GM12875 (cell line): ENCODE data around the gene ICOSLG.
"Not testable (repeated sequence)": the region's sequence is repeated elsewhere in the genome, so short reads cannot be mapped to it uniquely, and the experiment has no call there.

Experiments
- H3K4me3 ChIP-seq: one replicate; pipeline ENCODE4 v1.5.1; 2011; ENCODE audit warnings: low read depth, low read length, control low read depth
- TF ChIP-seq, protein P1 (sequence below): IDR thresholded peaks from 2 replicates; pipeline ENCODE4 v1.5.1; 2011; ENCODE audit warnings: low read depth, mild to moderate bottlenecking, control low read depth, inconsistent platforms, low read length, moderate library complexity, borderline replicate concordance; ENCODE audit not compliant: insufficient read depth

The ICOSLG gene

DNA sequence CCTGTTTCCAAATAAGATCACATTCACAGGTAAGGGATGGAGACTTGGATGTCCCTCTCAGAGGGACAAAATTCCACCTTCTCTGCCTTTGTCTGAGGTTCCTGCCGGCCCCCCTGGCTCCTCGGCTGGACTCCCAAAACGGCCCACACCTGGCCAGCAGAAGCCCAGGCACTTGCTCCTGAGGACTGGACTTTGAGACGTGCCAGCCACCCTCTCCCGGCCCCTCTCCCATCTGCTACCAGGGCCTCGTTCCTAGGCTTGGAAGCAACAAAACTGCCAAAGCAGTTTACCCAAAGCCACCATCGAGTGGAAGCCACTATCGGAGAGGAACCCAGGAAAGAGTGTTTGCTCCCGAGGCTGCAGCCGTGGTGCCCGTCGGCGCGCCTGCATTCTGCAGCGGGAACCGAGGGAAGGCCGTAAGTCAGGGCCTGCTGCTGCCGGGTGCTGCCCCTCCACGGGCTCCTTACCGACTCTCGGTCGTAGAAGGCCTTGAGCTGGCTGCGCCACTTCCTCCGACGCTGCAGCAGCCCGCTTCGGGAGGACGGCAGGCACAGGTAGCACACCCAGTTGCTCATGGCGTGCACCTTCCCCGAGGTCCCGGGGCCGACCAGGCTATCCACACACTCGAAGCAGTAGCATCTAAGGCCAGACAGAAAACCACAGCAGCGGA, 17.4 kb upstream of the ICOSLG start:
- no peak overlapping the region for H3K4me3 ChIP-seq
- TF ChIP-seq, protein P1, sequence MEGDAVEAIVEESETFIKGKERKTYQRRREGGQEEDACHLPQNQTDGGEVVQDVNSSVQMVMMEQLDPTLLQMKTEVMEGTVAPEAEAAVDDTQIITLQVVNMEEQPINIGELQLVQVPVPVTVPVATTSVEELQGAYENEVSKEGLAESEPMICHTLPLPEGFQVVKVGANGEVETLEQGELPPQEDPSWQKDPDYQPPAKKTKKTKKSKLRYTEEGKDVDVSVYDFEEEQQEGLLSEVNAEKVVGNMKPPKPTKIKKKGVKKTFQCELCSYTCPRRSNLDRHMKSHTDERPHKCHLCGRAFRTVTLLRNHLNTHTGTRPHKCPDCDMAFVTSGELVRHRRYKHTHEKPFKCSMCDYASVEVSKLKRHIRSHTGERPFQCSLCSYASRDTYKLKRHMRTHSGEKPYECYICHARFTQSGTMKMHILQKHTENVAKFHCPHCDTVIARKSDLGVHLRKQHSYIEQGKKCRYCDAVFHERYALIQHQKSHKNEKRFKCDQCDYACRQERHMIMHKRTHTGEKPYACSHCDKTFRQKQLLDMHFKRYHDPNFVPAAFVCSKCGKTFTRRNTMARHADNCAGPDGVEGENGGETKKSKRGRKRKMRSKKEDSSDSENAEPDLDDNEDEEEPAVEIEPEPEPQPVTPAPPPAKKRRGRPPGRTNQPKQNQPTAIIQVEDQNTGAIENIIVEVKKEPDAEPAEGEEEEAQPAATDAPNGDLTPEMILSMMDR, result no peak

GRCh38 chr21:44255511-44255981, 14.8 kb upstream of the ICOSLG start:
- TF ChIP-seq, protein P1, result no peak
- H3K4me3 ChIP-seq, result no peak overlapping the region

DNA sequence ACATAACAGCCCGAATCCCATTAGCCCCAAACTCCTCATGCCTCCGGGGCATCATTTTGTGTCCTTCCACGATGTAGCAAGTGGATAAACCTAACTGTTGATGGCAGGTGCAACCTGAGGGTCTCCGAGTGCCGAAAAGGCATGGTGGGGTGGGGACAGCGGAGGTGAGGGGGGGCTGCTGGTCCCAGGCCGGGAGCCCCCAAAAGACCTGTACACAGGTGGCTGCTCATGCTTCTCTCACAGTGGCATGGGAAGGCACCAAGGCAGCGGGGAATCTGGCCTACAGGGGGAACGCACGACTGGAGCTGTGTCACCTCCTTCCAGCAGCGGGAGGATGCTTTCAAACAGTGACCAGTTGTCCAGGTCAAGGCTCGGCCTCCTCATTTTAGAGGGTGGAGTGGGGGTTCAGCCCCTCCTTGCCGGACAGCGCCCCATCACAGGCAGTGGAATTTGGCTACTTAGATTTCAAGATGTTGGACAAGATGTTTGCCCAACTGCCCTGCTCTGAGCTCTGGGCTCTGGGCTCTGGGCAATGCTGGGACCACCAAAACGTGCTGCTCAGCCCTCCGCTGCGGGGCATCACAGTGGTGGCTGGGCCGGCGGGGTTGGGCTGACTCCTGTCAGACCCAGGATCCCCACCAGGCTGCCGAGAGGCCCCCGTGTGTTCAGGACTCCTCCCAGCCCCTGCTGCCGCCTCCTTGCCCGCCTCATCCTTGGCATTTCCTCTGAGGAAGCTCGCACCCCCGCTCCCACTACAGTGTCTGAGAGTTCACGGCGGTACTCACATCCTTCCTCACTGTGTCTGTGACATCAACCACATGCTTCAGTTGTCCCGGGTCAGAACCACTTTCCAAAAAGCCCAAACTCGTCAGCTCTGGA, 13.3 kb upstream of the ICOSLG start:
- TF ChIP-seq, protein P1, result no peak
- no peak overlapping the region for H3K4me3 ChIP-seq

- H3K4me3 ChIP-seq, result not testable (repeated sequence)
Observed at GRCh38 chr21:44249204-44250037, 8.7 kb upstream of the ICOSLG start.

- not testable (repeated sequence) for H3K4me3 ChIP-seq
Observed at GRCh38 chr21:44247904-44248303, 7.2 kb upstream of the ICOSLG start.

GRCh38 chr21:44243980-44244379, 3.2 kb upstream of the ICOSLG start:
- H3K4me3 ChIP-seq, result not testable (repeated sequence)

DNA sequence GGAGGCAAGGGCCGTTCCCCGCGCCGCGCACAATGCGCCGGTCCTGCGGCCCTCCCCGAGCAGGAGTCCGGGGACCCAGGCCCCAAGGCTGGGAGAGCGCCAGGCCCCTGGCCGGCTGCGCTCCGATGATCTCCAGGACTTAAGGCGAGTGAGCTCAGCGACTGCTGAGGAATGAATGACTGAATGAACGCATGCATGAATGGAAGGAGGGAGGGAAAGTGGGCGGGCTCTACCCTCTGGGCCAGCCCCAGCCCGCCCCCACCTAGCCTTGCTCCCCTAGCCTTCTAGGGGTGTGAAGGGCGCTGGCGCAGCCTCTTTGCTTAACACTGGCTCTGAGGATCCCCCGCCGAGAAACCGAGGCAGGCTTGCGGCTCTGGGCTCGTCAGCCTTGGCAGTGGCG, 538 bp upstream of the ICOSLG start:
- not testable (repeated sequence) for H3K4me3 ChIP-seq

- not testable (repeated sequence) for H3K4me3 ChIP-seq
Observed at GRCh38 chr21:44240353-44240752, 390 bp downstream of the ICOSLG start.

DNA sequence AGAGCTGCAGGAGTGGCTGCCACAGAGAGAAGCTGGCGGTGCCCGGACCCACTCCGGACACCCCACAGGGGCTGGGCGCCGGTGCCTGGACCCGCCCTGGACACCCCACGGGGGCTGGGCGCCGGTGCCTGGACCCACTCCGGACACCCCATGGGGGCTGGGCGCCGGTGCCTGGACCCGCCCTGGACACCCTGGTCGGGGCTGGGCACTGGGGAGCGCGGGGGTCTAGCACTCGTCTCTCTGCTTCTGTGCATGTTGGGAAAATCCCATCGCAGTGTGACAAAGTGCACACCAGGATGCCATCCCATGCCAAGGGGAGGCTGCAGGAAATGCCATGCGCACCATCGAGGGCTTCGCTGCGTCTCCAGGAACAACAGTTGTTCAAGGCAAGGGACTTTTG, 11.2 kb downstream of the ICOSLG start:
- not testable (repeated sequence) for H3K4me3 ChIP-seq

- H3K4me3 ChIP-seq, result not testable (repeated sequence)
Observed at GRCh38 chr21:44228109-44228508, 12.6 kb downstream of the ICOSLG start.

DNA sequence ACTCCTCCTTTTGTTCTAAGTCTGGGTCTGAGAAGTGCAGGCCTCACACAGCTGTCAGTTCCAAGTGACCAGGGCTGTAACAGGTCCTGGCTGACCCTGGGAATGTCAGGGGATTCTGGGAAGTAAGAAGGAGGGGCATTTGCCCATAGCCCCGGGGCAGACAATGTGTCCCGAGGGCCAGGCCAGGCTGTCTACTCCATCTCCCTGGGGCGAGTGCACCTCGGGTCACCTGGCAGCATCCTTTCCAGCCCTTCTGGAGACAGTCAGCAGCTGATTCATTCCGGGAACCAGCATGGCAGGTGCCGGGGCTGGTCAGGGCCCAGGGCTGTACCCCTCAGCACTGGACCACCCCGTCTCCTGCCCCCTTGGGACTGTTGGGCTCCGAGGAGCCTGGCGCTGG, 13.1 kb downstream of the ICOSLG start:
- H3K4me3 ChIP-seq, result not testable (repeated sequence)

- not testable (repeated sequence) for H3K4me3 ChIP-seq
Observed at GRCh38 chr21:44225605-44226004, 15.1 kb downstream of the ICOSLG start.

DNA sequence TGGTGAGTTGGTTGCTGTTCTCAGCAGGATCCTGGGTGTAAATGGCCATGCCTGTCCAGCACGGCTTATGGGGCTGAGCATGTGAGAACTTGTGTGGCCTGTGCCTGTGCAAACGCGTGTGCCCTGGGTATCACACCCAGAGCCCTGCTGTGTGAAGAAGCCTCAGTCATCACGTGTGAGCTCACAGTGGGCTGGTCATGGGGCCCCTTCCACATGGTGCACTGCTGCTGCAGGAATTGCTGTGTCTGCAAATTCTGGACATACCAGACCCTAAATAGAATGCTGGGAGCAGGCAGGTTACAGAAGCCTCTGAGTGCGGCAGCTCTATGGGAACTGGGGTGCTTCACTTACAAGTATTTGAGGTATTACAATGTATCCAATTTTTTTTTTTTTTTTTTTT, 17.4 kb downstream of the ICOSLG start:
- H3K4me3 ChIP-seq, result not testable (repeated sequence)

- H3K4me3 ChIP-seq, result not testable (repeated sequence)
Observed at GRCh38 chr21:44220674-44221073, 20.1 kb downstream of the ICOSLG start.

DNA sequence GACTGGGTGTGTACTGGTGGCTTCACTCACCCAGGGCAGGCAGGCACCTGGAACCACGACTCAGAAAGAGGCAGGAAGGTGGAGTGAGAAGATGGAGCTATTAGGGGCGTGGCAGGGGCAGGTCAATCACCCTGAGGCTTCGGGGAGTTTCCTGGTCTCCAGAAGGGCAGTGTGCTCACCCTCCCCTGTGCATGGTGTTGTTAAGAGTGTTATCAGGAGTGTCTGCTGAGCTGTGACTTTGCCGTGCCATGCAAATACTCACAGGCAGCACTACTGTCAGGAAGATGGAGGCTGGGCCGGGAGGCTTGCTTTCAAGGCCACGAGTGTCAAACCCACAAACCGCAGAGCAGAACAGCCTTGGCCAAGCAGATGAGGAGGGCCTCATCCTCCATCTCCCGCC, 22.3 kb downstream of the ICOSLG start:
- H3K4me3 ChIP-seq, result not testable (repeated sequence)

GRCh38 chr21:44211978-44212377, 28.8 kb downstream of the ICOSLG start:
- H3K4me3 ChIP-seq, result not testable (repeated sequence)
